OCI-LY3 (cell line): Measurements from ENCODE around the gene PATJ.

Experiments used
- H2AFZ ChIP-seq: fragments of 200-600, 300-600 bp; shearing (Covaris generic); 2 replicates; pipeline ENCODE4 v1.6.0; 2014; ENCODE audit warnings: antibody characterized with exemption, low read depth, low read length
- H3K27ac ChIP-seq: fragments of 200-600, 300-600 bp; sonication (generic); 2 replicates; pipeline ENCODE4 v1.5.1; 2014; ENCODE audit warnings: mild to moderate bottlenecking, low read length, moderate library complexity, mixed read lengths
- H3K27me3 ChIP-seq: fragments of 200-600, 300-600 bp; sonication (generic); 2 replicates; pipeline ENCODE4 v1.6.1; 2014; ENCODE audit warnings: low read depth, low read length, mixed read lengths
- H3K36me3 ChIP-seq: fragments of 200-600, 300-600 bp; sonication (generic); replicated peaks from 2 replicates; pipeline ENCODE3; 2014; ENCODE audit warnings: low read depth, low read length, mixed read lengths
- H3K4me1 ChIP-seq: fragments of 300-600, 200-600 bp; sonication (generic); 2 replicates; pipeline ENCODE4 v1.6.1; 2014; ENCODE audit warnings: low read length, mixed read lengths
- H3K4me2 ChIP-seq: fragments of 200-600, 300-600 bp; sonication (generic); 2 replicates; pipeline ENCODE4 v1.6.1; 2014; ENCODE audit warnings: low read length, mixed read lengths
- H3K4me3 ChIP-seq: fragments of 300-600, 200-600 bp; sonication (generic); 2 replicates; pipeline ENCODE4 v1.5.1; 2014; ENCODE audit warnings: antibody characterized with exemption, mild to moderate bottlenecking, low read length, moderate library complexity
- H3K79me2 ChIP-seq: fragments of 300-600, 200-600 bp; shearing (Covaris generic); 2 replicates; pipeline ENCODE4 v1.6.1; 2014; ENCODE audit warnings: mild to moderate bottlenecking, low read length, mixed read lengths
- H3K9ac ChIP-seq: fragments of 300-600, 200-600 bp; shearing (Covaris generic); 2 replicates; pipeline ENCODE4 v1.6.0; 2014; ENCODE audit warnings: mild to moderate bottlenecking, low read length, moderate library complexity
- H3K9me3 ChIP-seq: fragments of 200-600, 300-600 bp; shearing (Covaris generic); 2 replicates; pipeline ENCODE4 v1.6.1; 2014; ENCODE audit warnings: low read length, mixed read lengths; ENCODE audit not compliant: insufficient read depth
- H4K20me1 ChIP-seq: fragments of 200-600, 300-600 bp; sonication (generic); 2 replicates; pipeline ENCODE4 v1.6.1; 2016; ENCODE audit warnings: low read length, mixed read lengths; ENCODE audit not compliant: insufficient read depth
- EZH2phosphoT487 ChIP-seq: fragments of 200-600 bp; shearing (Covaris generic); IDR thresholded peaks from 2 replicates; pipeline ENCODE4 v1.6.1; 2018; ENCODE audit warnings: antibody characterized with exemption, mixed run types, low read depth
- TF ChIP-seq, protein P1 (sequence below): fragments of 200-600, 300-600 bp; sonication (generic); IDR thresholded peaks from 2 replicates; pipeline ENCODE4 v1.5.1; 2014; ENCODE audit warnings: antibody characterized with exemption, low read length, low read depth

PATJ gene

DNA sequence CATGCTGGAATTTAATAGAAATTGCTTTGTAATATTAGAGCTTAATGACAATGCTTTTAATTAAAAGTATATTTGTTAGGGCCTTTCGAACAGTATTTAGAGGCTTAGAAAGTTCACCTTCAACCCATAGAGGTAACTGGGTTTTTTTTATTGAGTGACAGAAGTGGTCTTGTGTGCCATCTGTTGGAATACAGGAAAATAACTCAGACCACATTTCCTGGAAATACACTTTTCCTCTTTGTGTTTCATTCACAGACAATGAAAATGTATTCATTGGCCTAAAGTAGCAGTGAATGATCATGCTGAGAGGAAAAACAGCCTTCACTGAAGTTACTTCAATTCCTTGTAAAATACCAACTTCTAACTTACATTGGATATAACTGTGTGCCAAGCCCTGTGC, 368.8 kb downstream of the PATJ start:
- Histone ChIP-seq H4K20me1 (no peaks in the 10 kb centered on the region), H3K9ac (no peak overlapping the region), H3K79me2 (no peaks in the 10 kb centered on the region), H3K9me3 (no peaks in the 10 kb centered on the region), H3K27ac (no peak overlapping the region), H3K4me3 (no peak overlapping the region), H2AFZ (no peak overlapping the region), H3K27me3 (no peaks in the 10 kb centered on the region), H3K4me1 (no peaks in the 10 kb centered on the region), H3K4me2 (no peak overlapping the region), H3K36me3 (no peaks in the 10 kb centered on the region)
- TF ChIP-seq EZH2phosphoT487: no peak
- TF ChIP-seq, protein P1, sequence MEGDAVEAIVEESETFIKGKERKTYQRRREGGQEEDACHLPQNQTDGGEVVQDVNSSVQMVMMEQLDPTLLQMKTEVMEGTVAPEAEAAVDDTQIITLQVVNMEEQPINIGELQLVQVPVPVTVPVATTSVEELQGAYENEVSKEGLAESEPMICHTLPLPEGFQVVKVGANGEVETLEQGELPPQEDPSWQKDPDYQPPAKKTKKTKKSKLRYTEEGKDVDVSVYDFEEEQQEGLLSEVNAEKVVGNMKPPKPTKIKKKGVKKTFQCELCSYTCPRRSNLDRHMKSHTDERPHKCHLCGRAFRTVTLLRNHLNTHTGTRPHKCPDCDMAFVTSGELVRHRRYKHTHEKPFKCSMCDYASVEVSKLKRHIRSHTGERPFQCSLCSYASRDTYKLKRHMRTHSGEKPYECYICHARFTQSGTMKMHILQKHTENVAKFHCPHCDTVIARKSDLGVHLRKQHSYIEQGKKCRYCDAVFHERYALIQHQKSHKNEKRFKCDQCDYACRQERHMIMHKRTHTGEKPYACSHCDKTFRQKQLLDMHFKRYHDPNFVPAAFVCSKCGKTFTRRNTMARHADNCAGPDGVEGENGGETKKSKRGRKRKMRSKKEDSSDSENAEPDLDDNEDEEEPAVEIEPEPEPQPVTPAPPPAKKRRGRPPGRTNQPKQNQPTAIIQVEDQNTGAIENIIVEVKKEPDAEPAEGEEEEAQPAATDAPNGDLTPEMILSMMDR: no peak

DNA sequence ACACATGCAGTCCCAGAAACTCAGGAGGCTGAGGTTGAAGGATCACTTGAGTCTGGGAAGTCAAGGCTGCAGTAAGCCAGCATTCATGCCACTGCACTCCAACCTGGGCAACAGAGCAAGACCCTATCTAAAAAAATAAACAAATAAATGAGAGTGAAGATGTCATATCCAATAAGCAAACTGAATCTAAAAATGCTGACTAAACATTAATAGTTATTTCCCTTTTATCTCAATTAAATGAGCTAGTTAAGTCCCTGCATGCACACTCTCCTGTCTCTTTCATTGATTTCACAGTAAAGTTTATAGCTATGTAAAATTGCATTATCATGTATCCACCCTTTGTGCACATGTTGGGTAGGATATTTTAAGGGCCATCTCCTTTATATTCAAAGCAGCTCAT, 371.2 kb downstream of the PATJ start:
- Histone ChIP-seq H4K20me1 (no peaks in the 10 kb centered on the region), H3K4me1 (no peaks in the 10 kb centered on the region), H3K4me2 (no peak overlapping the region), H2AFZ (no peak overlapping the region), H3K9me3 (no peaks in the 10 kb centered on the region), H3K4me3 (no peak overlapping the region), H3K79me2 (no peaks in the 10 kb centered on the region), H3K9ac (no peak overlapping the region), H3K36me3 (no peaks in the 10 kb centered on the region), H3K27me3 (no peaks in the 10 kb centered on the region), H3K27ac (no peak overlapping the region)
- no peak for TF ChIP-seq EZH2phosphoT487
- TF ChIP-seq, protein P1: no peak

DNA sequence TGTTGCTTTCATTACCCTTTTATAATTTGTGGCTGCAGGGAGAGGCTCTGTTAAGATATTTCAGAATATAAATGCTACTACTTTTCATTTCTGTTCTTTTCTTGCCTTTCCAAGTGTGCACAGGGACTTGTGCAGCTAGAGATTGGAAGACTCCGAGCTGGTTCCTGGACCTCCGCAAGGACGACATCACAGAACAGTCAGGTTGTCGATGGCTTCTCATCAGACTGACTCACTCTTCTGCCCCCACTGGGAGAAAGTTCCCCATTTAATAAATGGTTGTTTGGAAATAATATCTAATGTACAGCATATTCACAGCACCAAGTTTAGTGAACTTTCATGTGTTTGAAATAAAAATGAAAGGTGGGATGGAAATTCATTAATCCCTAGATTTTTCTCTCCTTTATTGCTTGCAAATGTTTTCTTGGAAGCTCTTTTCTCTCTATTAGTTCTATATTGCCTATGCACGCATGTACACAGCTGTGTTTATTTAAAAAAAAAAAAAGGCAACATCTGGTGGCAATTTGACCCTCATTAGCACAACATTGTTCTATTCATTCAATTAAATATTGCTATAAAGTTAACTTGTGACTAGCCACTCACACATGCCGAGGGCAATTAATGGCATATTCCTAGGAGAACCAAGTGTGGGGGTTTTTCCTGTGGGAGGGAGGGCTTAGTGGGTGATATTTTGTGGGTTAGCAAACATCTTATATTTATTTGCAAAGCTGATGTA, 374.9 kb downstream of the PATJ start:
- H3K36me3 ChIP-seq: no peaks in the 10 kb centered on the region
- no peak overlapping the region for H3K4me2 ChIP-seq
- H3K79me2 ChIP-seq: no peaks in the 10 kb centered on the region
- no peak overlapping the region for H3K4me3 ChIP-seq
- H2AFZ ChIP-seq: no peak overlapping the region
- no peak overlapping the region for H3K27ac ChIP-seq
- H3K9ac ChIP-seq: no peak overlapping the region
- no peaks in the 10 kb centered on the region for H4K20me1 ChIP-seq
- TF ChIP-seq EZH2phosphoT487: no peak
- TF ChIP-seq, protein P1: no peak
- peaks cover 5% of the 10 kb centered on the region for H3K4me1 ChIP-seq
- no peaks in the 10 kb centered on the region for H3K27me3 ChIP-seq
- no peaks in the 10 kb centered on the region for H3K9me3 ChIP-seq

DNA sequence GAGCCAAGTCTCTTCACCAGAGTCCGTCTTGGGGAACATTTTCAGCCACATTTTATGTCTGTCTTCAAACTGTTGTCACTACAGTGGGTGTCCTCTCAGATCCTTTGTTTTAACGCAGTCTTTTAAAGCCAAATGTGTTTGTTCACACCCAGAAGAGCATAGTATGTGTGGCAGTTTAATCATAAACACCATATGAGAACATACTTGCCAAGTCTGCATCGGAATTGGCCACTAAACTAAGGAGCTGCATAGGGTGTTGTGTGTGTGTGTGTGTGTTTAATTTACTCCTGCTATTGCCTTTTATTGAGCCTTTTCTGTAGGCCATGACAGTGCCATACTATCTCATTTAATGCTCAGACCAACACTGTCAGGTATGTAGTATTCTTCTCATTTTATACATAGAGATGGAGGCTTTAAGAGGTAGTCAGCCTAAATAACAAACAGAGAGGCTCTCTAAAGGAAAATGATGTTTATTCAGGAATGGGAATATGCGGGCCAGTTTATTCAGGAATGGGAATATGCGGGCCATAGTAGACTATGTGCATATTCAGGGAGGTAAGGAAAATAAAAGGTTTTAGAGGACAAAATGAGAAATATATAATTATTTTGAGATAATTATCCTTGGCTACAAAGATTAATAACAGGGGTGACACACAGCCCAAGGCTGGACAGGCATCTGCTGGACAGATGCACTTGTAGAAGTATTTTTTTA, 384.5 kb downstream of the PATJ start:
- no peaks in the 10 kb centered on the region for H3K36me3 ChIP-seq
- H4K20me1 ChIP-seq: no peaks in the 10 kb centered on the region
- H3K79me2 ChIP-seq: no peaks in the 10 kb centered on the region
- no peaks in the 10 kb centered on the region for H3K27me3 ChIP-seq
- H3K9me3 ChIP-seq: no peaks in the 10 kb centered on the region
- H3K27ac ChIP-seq: no peak overlapping the region
- no peak overlapping the region for H3K4me2 ChIP-seq
- H2AFZ ChIP-seq: no peak overlapping the region
- H3K9ac ChIP-seq: no peak overlapping the region
- peaks cover 12% of the 10 kb centered on the region for H3K4me1 ChIP-seq
- H3K4me3 ChIP-seq: no peak overlapping the region
- TF ChIP-seq EZH2phosphoT487: no peak
- TF ChIP-seq, protein P1: no peak
